Trophoblast cell (in vitro differentiated cells and primary cell): ENCODE measurements around the gene CAPN15.

Experiments used
- DNase-seq, 2 donors: peaks; one replicate each; pipeline ENCODE4 v3.0.0-alpha.2; 2016
- H2AFZ ChIP-seq: 2 replicates; pipeline ENCODE4 v1.6.1; 2013; ENCODE audit warnings: low read length, moderate library complexity, mild to moderate bottlenecking; ENCODE audit not compliant: insufficient read depth, poor library complexity
- H2AK5ac ChIP-seq: 2 replicates; pipeline ENCODE4 v1.6.1; 2013; ENCODE audit warnings: mild to moderate bottlenecking, low read length
- H2BK120ac ChIP-seq: 2 replicates; pipeline ENCODE4 v1.6.1; 2013; ENCODE audit warnings: low read length, mild to moderate bottlenecking, moderate library complexity; ENCODE audit not compliant: insufficient read depth, poor library complexity
- H2BK12ac ChIP-seq: 2 replicates; pipeline ENCODE4 v1.6.1; 2013; ENCODE audit warnings: mild to moderate bottlenecking, low read length, moderate library complexity
- H2BK5ac ChIP-seq: 2 replicates; pipeline ENCODE4 v1.6.1; 2013; ENCODE audit warnings: low read length, low read depth, moderate library complexity, mild to moderate bottlenecking; ENCODE audit not compliant: poor library complexity
- H3K14ac ChIP-seq: 2 replicates; pipeline ENCODE4 v1.6.1; 2013; ENCODE audit warnings: mild to moderate bottlenecking, low read length
- H3K18ac ChIP-seq: 2 replicates; pipeline ENCODE4 v1.6.1; 2013; ENCODE audit warnings: mild to moderate bottlenecking, low read length
- H3K23ac ChIP-seq: 2 replicates; pipeline ENCODE4 v1.6.1; 2013; ENCODE audit warnings: low read length
- H3K27ac ChIP-seq: 2 replicates; pipeline ENCODE4 v1.5.1; 2013; ENCODE audit warnings: low read depth, mild to moderate bottlenecking, inconsistent platforms, low read length, moderate library complexity
- H3K27me3 ChIP-seq: 2 replicates; pipeline ENCODE4 v1.6.1; 2013; ENCODE audit warnings: inconsistent platforms, mild to moderate bottlenecking, low read length, moderate library complexity; ENCODE audit not compliant: insufficient read depth
- H3K36me3 ChIP-seq, 2 experiments: 1 replicate in 1 of 2; 2 replicates in 1 of 2; pipeline ENCODE4 v1.6.1; 2013; ENCODE audit warnings: low read length in 2 of 2, mild to moderate bottlenecking in 2 of 2, moderate library complexity in 1 of 2; ENCODE audit not compliant: insufficient read depth in 2 of 2, control insufficient read depth in 1 of 2
- H3K4ac ChIP-seq: 2 replicates; pipeline ENCODE4 v1.6.1; 2013; ENCODE audit warnings: low read depth, mild to moderate bottlenecking, low read length, moderate library complexity
- H3K4me1 ChIP-seq, 2 experiments: 1 replicate in 1 of 2; 2 replicates in 1 of 2; pipeline ENCODE4 v1.6.1; 2013; ENCODE audit warnings: low read length in 2 of 2, mild to moderate bottlenecking in 2 of 2, moderate library complexity in 1 of 2; ENCODE audit not compliant: insufficient read depth in 2 of 2, control insufficient read depth in 1 of 2
- H3K4me2 ChIP-seq: 2 replicates; pipeline ENCODE4 v1.6.1; 2013; ENCODE audit warnings: inconsistent platforms, mild to moderate bottlenecking, low read length, moderate library complexity
- H3K4me3 ChIP-seq: 2 replicates; pipeline ENCODE4 v1.5.1; 2013; ENCODE audit warnings: mild to moderate bottlenecking, low read depth, low read length, inconsistent platforms
- H3K79me1 ChIP-seq: one replicate; pipeline ENCODE4 v1.6.1; 2013; ENCODE audit warnings: low read length
- H3K79me2 ChIP-seq: 2 replicates; pipeline ENCODE4 v1.6.1; 2013; ENCODE audit warnings: low read length, mild to moderate bottlenecking; ENCODE audit not compliant: control insufficient read depth, insufficient read depth, poor library complexity
- H3K9ac ChIP-seq: 2 replicates; pipeline ENCODE4 v1.6.1; 2013; ENCODE audit warnings: mild to moderate bottlenecking, low read length
- H3K9me3 ChIP-seq: 2 replicates; pipeline ENCODE4 v1.6.1; 2013; ENCODE audit warnings: low read depth, mild to moderate bottlenecking, control low read depth, inconsistent platforms, low read length; ENCODE audit not compliant: insufficient read depth
- H4K12ac ChIP-seq: 2 replicates; pipeline ENCODE4 v1.6.1; 2013; ENCODE audit warnings: low read depth, mild to moderate bottlenecking, low read length, moderate library complexity
- H4K8ac ChIP-seq: 2 replicates; pipeline ENCODE4 v1.6.1; 2013; ENCODE audit warnings: low read depth, mild to moderate bottlenecking, low read length, moderate library complexity
- H4K91ac ChIP-seq: one replicate; pipeline ENCODE4 v1.6.1; 2013; ENCODE audit warnings: low read depth, mild to moderate bottlenecking, low read length, moderate library complexity
- WGBS: extraction: QIAGEN DNeasy Blood & Tissue Kit; methylation state at CpG from one replicate; pipeline ENCODE4 v1.1.7; 2013; ENCODE audit warnings: missing lambda C conversion rate; ENCODE audit not compliant: insufficient read length, insufficient coverage; ENCODE audit errors: extremely low coverage; 5-methylcytosine and 5-hydroxymethylcytosine counted together

The CAPN15 gene

DNA sequence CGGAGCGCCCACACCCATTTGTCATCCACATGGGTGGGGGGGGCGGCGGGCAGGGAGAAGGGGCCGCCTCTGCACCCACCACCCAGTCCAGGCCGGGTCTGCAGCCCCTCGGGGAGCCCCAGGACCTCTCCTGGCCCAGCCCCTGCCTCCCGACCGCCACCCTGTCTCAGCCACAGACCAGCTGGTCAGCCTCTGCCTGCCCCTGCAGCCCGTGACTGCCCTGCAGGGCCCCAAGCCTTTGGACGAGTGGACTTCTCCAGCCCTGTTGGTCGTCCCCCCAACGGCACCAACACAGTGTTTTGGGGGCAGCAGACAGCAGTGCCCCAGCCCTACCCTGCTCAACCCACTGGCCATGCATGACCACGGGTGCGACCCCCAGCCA, 33.9 kb downstream of the CAPN15 start:
- H3K14ac ChIP-seq = no peak overlapping the region
- H3K27me3 ChIP-seq = peaks cover 36% of the 10 kb centered on the region
- no peak overlapping the region for H4K8ac ChIP-seq
- H3K36me3 ChIP-seq = no peaks in the 10 kb centered on the region
- H2AFZ ChIP-seq = no peak overlapping the region
- peaks cover 1% of the 10 kb centered on the region for H3K79me1 ChIP-seq
- H3K79me2 ChIP-seq = no peaks in the 10 kb centered on the region
- H2BK12ac ChIP-seq = no peak overlapping the region
- no peak overlapping the region for H3K4ac ChIP-seq
- no peak overlapping the region for H2BK5ac ChIP-seq
- no peak overlapping the region for H3K9ac ChIP-seq
- H3K27ac ChIP-seq = no peak overlapping the region
- H3K18ac ChIP-seq = no peak overlapping the region
- WGBS = no CpG with 5 or more reads among the region's 15 CpGs
- no peak overlapping the region for H3K4me3 ChIP-seq
- H2AK5ac ChIP-seq = no peak overlapping the region
- H4K12ac ChIP-seq = no peak overlapping the region
- no peak overlapping the region for H3K4me2 ChIP-seq
- H3K9me3 ChIP-seq = peaks cover 6% of the 10 kb centered on the region
- no peak overlapping the region for H2BK120ac ChIP-seq
- peaks cover 16 to 17% of the 10 kb centered on the region in 2 experiments for H3K4me1 ChIP-seq
- no peak overlapping the region for H3K23ac ChIP-seq
- DNase-seq = no peak
- no peak overlapping the region for H4K91ac ChIP-seq

DNA sequence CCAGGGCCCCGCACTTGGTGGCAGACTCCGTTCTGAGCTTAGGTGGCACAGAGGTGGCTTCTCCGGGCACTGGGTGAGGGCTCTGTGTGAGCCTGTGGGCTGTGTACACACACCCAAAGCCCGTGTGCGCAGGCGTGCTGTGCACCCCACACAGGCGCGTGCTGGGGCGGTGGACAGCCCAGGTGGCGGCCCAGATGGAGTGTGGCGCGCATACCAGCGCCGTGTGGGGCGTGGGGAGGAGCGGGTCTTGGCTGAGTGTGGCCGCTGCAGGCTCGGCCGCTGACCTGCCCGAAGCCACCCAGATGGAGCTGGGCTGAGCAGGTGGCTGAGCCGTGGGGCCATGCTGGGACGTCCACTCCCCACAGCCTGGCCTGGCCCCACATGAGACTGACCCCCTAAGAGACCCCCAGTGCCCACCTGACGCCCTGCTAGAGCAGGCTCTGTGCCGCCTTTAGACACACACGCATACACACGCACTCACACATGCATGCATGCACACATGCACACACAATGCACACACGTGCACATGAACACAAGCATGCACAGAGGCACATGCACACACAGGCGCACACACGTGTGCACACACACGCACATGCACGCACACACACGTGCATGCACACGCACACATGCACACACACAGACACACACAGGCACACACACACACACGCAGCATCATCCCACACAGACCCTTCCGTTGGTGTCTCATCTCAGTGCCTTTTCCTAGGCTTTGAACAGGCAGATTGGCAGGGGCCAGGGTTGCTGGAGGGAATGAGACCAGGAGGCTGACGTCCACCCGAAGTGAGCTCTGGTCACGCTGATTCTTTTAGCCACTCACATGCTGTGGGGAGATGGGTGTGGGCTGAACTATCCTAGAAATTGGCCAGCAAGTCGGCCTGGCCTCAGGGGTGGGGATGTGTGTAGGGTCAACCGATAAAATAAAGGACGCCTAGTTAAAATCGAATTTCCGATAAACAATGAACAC, 34.7 kb downstream of the CAPN15 start:
- no peaks in the 10 kb centered on the region for H3K36me3 ChIP-seq
- no peak overlapping the region for H3K27ac ChIP-seq
- peaks cover 6% of the 10 kb centered on the region for H3K9me3 ChIP-seq
- no peak overlapping the region for H3K4ac ChIP-seq
- no peak overlapping the region for H2BK12ac ChIP-seq
- H4K91ac ChIP-seq = no peak overlapping the region
- no peak overlapping the region for H3K18ac ChIP-seq
- no peak overlapping the region for H3K14ac ChIP-seq
- no peak overlapping the region for H2BK5ac ChIP-seq
- H4K8ac ChIP-seq = no peak overlapping the region
- H2BK120ac ChIP-seq = no peak overlapping the region
- peaks cover 23 to 24% of the 10 kb centered on the region in 2 experiments for H3K4me1 ChIP-seq
- H3K9ac ChIP-seq = no peak overlapping the region
- peak overlapping the region; percentile 38 for H3K4me3 ChIP-seq
- no peak overlapping the region for H4K12ac ChIP-seq
- H3K23ac ChIP-seq = no peak overlapping the region
- H2AK5ac ChIP-seq = no peak overlapping the region
- H2AFZ ChIP-seq = no peak overlapping the region
- no peak for DNase-seq
- WGBS = no CpG with 5 or more reads among the region's 43 CpGs
- peaks cover 4% of the 10 kb centered on the region for H3K79me1 ChIP-seq
- no peaks in the 10 kb centered on the region for H3K79me2 ChIP-seq
- H3K27me3 ChIP-seq = peaks cover 36% of the 10 kb centered on the region
- H3K4me2 ChIP-seq = no peak overlapping the region

DNA sequence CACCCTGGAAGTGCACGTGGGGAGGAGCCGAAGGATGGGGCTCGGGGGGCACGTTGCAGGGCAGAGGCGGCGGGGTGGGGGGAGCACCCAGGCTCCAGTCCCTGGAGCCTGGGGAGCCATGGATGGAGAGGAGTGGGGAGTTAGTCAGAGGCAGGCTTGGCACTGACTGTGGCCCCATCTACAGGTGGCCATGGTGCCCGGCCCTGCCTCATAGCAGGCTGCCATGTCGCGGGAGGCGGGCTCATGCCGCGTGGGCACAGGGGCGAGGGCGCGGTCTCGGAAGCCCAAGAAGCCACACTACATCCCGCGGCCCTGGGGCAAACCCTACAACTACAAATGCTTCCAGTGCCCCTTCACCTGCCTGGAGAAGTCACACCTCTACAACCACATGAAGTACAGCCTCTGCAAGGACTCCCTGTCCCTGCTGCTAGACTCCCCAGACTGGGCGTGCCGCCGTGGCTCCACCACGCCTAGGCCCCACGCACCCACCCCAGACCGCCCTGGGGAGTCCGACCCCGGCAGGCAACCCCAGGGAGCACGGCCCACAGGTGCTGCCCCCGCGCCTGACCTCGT, 35.6 kb downstream of the CAPN15 start:
- Histone ChIP-seq H3K4me3 (no peak overlapping the region), H3K9ac (no peak overlapping the region), H2AFZ (no peak overlapping the region), H3K36me3 (no peaks in the 10 kb centered on the region), H3K4me2 (no peak overlapping the region), H3K18ac (no peak overlapping the region), H4K8ac (no peak overlapping the region), H3K4ac (no peak overlapping the region), H3K27me3 (peaks cover 34% of the 10 kb centered on the region), H3K23ac (no peak overlapping the region), H3K27ac (no peak overlapping the region), H2BK12ac (no peak overlapping the region), H3K4me1 (peaks cover 23 to 24% of the 10 kb centered on the region in 2 experiments), H3K79me1 (peaks cover 4% of the 10 kb centered on the region), H4K12ac (no peak overlapping the region), H2BK120ac (no peak overlapping the region), H3K79me2 (no peaks in the 10 kb centered on the region), H2AK5ac (no peak overlapping the region), H3K14ac (no peak overlapping the region), H3K9me3 (peaks cover 6% of the 10 kb centered on the region), H2BK5ac (no peak overlapping the region), H4K91ac (no peak overlapping the region)
- WGBS = no CpG with 5 or more reads among the region's 30 CpGs
- DNase-seq = no peak

DNA sequence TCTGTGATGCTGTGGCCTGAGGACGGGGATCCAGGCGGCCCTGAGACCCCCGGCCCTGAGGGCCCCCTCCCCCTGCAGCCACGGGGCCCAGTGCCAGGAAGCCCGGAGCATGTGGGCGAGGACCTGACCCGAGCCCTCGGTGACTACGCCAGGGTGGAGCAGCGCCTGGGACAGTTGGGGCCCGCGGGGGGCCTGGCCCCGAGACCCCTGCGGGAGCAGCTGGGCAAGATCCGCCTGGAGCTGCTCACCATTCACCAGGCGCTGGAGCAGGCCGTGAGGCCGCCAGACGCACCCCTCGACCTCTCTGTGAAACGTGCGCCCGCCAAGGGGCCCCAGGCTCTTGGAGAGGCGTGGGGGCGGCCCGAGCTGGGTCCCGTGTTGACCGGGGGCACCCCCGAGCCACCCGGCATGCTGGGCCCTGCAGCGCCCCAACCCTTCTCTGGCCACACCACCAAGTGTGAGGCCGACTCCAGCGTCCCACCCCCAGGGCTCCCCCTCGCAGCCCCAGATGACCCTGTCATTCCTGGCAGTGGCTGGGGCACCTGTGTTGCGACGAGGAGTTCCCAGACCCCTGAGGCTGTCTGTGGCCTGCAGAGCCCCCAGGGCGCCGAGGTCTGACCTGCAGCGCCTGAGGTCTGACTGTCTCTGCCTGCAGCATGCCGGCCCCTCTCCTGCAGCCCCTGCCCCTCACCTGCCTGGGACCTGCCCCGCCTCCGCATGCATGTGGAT, 37.3 kb downstream of the CAPN15 start:
- Histone ChIP-seq H4K8ac (no peak overlapping the region), H3K27me3 (peaks cover 21% of the 10 kb centered on the region), H2BK5ac (no peak overlapping the region), H3K79me1 (peaks cover 9% of the 10 kb centered on the region), H2BK12ac (no peak overlapping the region), H3K36me3 (no peaks in the 10 kb centered on the region), H3K9me3 (peaks cover 6% of the 10 kb centered on the region), H4K91ac (peak overlapping the region; percentile 21), H3K18ac (no peak overlapping the region), H4K12ac (no peak overlapping the region), H3K79me2 (peaks cover 2% of the 10 kb centered on the region), H3K23ac (no peak overlapping the region), H3K4me3 (no peak overlapping the region), H3K27ac (no peak overlapping the region), H3K4ac (no peak overlapping the region), H3K9ac (no peak overlapping the region), H3K4me1 (peaks cover 28 to 30% of the 10 kb centered on the region in 2 experiments), H3K4me2 (no peak overlapping the region), H3K14ac (no peak overlapping the region), H2BK120ac (no peak overlapping the region), H2AFZ (no peak overlapping the region), H2AK5ac (peak overlapping the region; percentile 26)
- DNase-seq = no peak
- no CpG with 5 or more reads among the region's 42 CpGs for WGBS
